ENCODE measurements around the gene KRAS. TPM values are rescaled to one million over a fixed set of nuclear protein-coding genes. Genes with fewer than 3 reads are reported as not detected.

Gene KRAS
- polyA plus RNA-seq, 4 donors, result 11.3 to 39.2 (median 14.6) TPM

DNA sequence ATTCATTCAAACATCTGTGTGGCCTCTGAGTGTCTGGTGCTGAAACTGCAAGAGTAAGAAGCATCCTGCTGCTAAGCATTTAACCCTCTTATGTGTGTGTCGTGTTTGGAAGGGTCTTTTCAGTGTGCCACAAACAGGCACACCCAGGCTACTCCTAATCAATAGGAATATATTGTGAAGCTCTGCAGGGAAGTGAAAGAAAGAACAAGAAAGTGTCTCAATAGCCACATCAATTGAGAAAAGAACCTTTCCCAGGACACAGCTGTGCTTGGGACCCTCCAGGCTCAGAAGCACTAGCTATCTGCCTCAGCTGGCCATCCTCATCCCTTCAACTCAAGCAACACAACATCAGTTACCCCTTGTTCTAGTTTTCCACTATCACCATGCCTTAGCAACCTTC lies 13.4 kb upstream of the KRAS start:
- DNase-seq (no peak), FAIRE-seq (no peak)
- no peaks in the 10 kb centered on the region for H3K27me3 ChIP-seq (ENCODE audit: control insufficient read depth in 3 of 3, insufficient read depth in 3 of 3, low read length in 3 of 3)
- no peak overlapping the region for H3K27ac ChIP-seq (ENCODE audit: low read depth in 1 of 3, low read length in 2 of 3)
- H3K36me3 ChIP-seq (ENCODE audit: control insufficient read depth in 3 of 3, insufficient read depth in 2 of 3, low read depth in 1 of 3, low read length in 3 of 3), result no peaks in the 10 kb centered on the region
- no peak overlapping the region for H3K4me3 ChIP-seq (ENCODE audit: low read depth in 1 of 3, low read length in 3 of 3)
- no peaks in the 10 kb centered on the region for H3K9me3 ChIP-seq (ENCODE audit: control insufficient read depth in 2 of 2, insufficient read depth in 1 of 2, low read depth in 1 of 2, low read length in 1 of 2)
- 0 to 32% (median 30%) methylated on average over 1 of the region's 1 CpG for WGBS, 3 donors
- no peaks in the 10 kb centered on the region for H3K4me1 ChIP-seq (ENCODE audit: control insufficient read depth in 3 of 3, insufficient read depth in 2 of 3, low read depth in 1 of 3, low read length in 2 of 3)

- H3K27ac ChIP-seq (ENCODE audit: low read depth in 1 of 3, low read length in 2 of 3), result no peak overlapping the region
- no peak for DNase-seq
- WGBS, 3 donors, result 87 to 95% (median 91%) methylated on average over 4 of the region's 4 CpGs
- H3K36me3 ChIP-seq (ENCODE audit: control insufficient read depth in 3 of 3, insufficient read depth in 2 of 3, low read depth in 1 of 3, low read length in 3 of 3), result no peaks in the 10 kb centered on the region
- no peaks in the 10 kb centered on the region for H3K27me3 ChIP-seq (ENCODE audit: control insufficient read depth in 3 of 3, insufficient read depth in 3 of 3, low read length in 3 of 3)
- no peaks in the 10 kb centered on the region for H3K4me1 ChIP-seq (ENCODE audit: control insufficient read depth in 3 of 3, insufficient read depth in 2 of 3, low read depth in 1 of 3, low read length in 2 of 3)
- H3K9me3 ChIP-seq (ENCODE audit: control insufficient read depth in 2 of 2, insufficient read depth in 1 of 2, low read depth in 1 of 2, low read length in 1 of 2), result no peaks in the 10 kb centered on the region
- no peak overlapping the region for H3K4me3 ChIP-seq (ENCODE audit: low read depth in 1 of 3, low read length in 3 of 3)
- FAIRE-seq, result no peak
Observed at GRCh38 chr12:25263594-25263993, 12.9 kb upstream of the KRAS start.

DNA sequence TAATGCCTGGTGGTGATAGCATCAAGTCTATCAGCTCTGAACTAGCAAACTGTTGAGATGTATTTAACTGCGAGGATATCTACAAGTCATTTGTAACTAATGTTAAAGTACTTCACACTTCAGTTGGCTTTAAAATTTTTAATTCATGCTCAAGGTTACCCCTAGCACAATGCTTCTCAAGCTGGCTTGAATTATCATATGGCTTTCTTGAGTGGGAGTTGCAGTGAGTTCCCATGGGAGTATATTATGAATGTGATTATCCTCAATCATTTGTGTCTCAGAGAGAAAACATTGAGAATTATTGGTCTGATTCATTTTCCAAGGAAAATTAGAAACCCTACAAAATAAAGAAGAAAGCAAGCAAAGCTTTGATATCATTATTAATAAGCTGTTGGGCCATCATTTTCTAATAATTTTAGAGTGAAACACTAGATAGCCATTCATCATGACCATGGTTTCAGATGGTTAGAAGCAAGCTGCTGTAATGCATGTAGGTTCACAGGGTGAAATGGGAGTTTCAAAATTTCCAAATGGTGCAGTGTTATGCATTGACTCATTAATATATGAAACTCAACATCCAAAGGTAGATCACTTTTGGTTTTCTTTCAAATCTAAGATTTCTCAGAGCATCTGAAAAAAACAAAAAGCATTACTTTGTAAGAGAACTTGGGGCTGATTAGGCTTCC lies 11.8 kb upstream of the KRAS start:
- DNase-seq, result no peak
- Histone ChIP-seq H3K9me3 (ENCODE audit: control insufficient read depth in 2 of 2, insufficient read depth in 1 of 2, low read depth in 1 of 2, low read length in 1 of 2) (no peaks in the 10 kb centered on the region), H3K4me1 (ENCODE audit: control insufficient read depth in 3 of 3, insufficient read depth in 2 of 3, low read depth in 1 of 3, low read length in 2 of 3) (no peaks in the 10 kb centered on the region), H3K27ac (ENCODE audit: low read depth in 1 of 3, low read length in 2 of 3) (no peak overlapping the region), H3K36me3 (ENCODE audit: control insufficient read depth in 3 of 3, insufficient read depth in 2 of 3, low read depth in 1 of 3, low read length in 3 of 3) (no peaks in the 10 kb centered on the region), H3K27me3 (ENCODE audit: control insufficient read depth in 3 of 3, insufficient read depth in 3 of 3, low read length in 3 of 3) (no peaks in the 10 kb centered on the region), H3K4me3 (ENCODE audit: low read depth in 1 of 3, low read length in 3 of 3) (no peak overlapping the region)
- no peak for FAIRE-seq
- WGBS, 3 donors, result 82 to 98% (median 86%) methylated on average over 1 of the region's 1 CpG

GRCh38 chr12:25257590-25258324 lies 7.0 kb upstream of the KRAS start:
- Histone ChIP-seq H3K27me3 (ENCODE audit: control insufficient read depth in 3 of 3, insufficient read depth in 3 of 3, low read length in 3 of 3) (no peaks in the 10 kb centered on the region), H3K4me1 (ENCODE audit: control insufficient read depth in 3 of 3, insufficient read depth in 2 of 3, low read depth in 1 of 3, low read length in 2 of 3) (peaks cover 0 to 26% (median 0%) of the 10 kb centered on the region in 3 donors), H3K36me3 (ENCODE audit: control insufficient read depth in 3 of 3, insufficient read depth in 2 of 3, low read depth in 1 of 3, low read length in 3 of 3) (no peaks in the 10 kb centered on the region), H3K9me3 (ENCODE audit: control insufficient read depth in 2 of 2, insufficient read depth in 1 of 2, low read depth in 1 of 2, low read length in 1 of 2) (no peaks in the 10 kb centered on the region), H3K4me3 (ENCODE audit: low read depth in 1 of 3, low read length in 3 of 3) (no peak overlapping the region), H3K27ac (ENCODE audit: low read depth in 1 of 3, low read length in 2 of 3) (no peak overlapping the region)
- no peak for FAIRE-seq
- WGBS, 3 donors, result 96 to 97% (median 96%) methylated on average over 5 of the region's 5 CpGs
- DNase-seq, result no peak

DNA sequence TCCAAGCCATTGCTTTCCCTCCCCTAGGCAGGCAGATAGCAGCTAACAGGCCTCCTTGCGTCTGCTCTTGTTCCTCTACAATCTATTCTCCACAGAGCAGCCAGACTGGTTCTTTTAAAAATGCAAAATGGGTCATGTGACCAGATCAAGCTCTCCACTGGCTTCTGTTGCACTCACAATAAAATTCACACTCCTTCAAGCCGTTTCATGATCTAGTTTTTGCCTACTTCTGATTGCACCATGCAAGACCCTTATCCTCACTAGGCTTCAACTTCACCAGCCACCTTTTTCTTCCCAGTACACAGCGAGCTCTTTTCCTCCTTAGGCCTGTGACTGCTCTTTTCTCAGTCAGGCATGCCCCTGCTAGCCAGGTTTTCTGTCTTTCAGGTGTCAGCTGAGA lies 6.1 kb upstream of the KRAS start:
- no peak for FAIRE-seq
- H3K27ac ChIP-seq (ENCODE audit: low read depth in 1 of 3, low read length in 2 of 3), result no peak overlapping the region
- no peak overlapping the region for H3K4me3 ChIP-seq (ENCODE audit: low read depth in 1 of 3, low read length in 3 of 3)
- DNase-seq, result no peak
- H3K4me1 ChIP-seq (ENCODE audit: control insufficient read depth in 3 of 3, insufficient read depth in 2 of 3, low read depth in 1 of 3, low read length in 2 of 3), result peaks cover 0 to 29% (median 1%) of the 10 kb centered on the region in 3 donors
- H3K27me3 ChIP-seq (ENCODE audit: control insufficient read depth in 3 of 3, insufficient read depth in 3 of 3, low read length in 3 of 3), result no peaks in the 10 kb centered on the region
- no peaks in the 10 kb centered on the region for H3K9me3 ChIP-seq (ENCODE audit: control insufficient read depth in 2 of 2, insufficient read depth in 1 of 2, low read depth in 1 of 2, low read length in 1 of 2)
- H3K36me3 ChIP-seq (ENCODE audit: control insufficient read depth in 3 of 3, insufficient read depth in 2 of 3, low read depth in 1 of 3, low read length in 3 of 3), result no peaks in the 10 kb centered on the region
- 59 to 75% (median 70%) methylated on average over 3 of the region's 3 CpGs for WGBS, 3 donors

- no peaks in the 10 kb centered on the region for H3K36me3 ChIP-seq (ENCODE audit: control insufficient read depth in 3 of 3, insufficient read depth in 2 of 3, low read depth in 1 of 3, low read length in 3 of 3)
- H3K4me1 ChIP-seq (ENCODE audit: control insufficient read depth in 3 of 3, insufficient read depth in 2 of 3, low read depth in 1 of 3, low read length in 2 of 3), result peaks cover 0 to 34% (median 5%) of the 10 kb centered on the region in 3 donors
- DNase-seq, result peak; percentile 20 to 44
- no peak for FAIRE-seq
- 29 to 72% (median 37%) methylated on average over 5 of the region's 5 CpGs for WGBS, 3 donors
- H3K9me3 ChIP-seq (ENCODE audit: control insufficient read depth in 2 of 2, insufficient read depth in 1 of 2, low read depth in 1 of 2, low read length in 1 of 2), result no peaks in the 10 kb centered on the region
- H3K27me3 ChIP-seq (ENCODE audit: control insufficient read depth in 3 of 3, insufficient read depth in 3 of 3, low read length in 3 of 3), result no peaks in the 10 kb centered on the region
- H3K27ac ChIP-seq (ENCODE audit: low read depth in 1 of 3, low read length in 2 of 3), result no peak overlapping the region
- H3K4me3 ChIP-seq (ENCODE audit: low read depth in 1 of 3, low read length in 3 of 3), result no peak overlapping the region
Observed at GRCh38 chr12:25256005-25256404, 5.3 kb upstream of the KRAS start.

DNA sequence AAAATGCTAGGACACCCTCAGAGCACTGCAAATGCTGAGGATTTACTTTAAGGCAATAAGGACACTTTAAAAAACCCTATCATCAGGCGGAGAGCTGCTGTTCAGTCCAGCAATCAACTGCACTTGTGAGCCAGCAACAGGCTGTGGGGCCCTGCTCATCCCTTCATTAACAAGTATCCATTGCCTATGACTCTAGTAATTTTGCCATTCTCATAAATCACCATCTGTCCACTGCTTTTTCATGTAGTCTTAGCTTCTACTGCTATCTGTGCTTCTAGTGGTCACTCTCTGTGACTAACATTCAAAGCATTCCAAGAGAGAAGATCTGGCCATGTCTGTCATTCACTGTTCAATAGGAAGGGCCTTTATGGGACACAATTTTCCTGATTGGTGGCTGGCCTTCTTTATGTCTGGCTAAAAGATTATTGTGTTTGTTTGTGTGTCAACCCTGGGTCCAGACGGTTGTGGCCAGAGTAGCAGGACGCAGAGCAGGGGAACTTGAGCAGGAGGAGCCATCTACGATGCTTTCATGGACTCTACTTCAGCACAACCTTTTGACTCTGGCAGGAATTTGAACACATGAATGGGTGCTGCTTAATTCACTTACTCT lies 3.6 kb upstream of the KRAS start:
- Histone ChIP-seq H3K4me1 (ENCODE audit: control insufficient read depth in 3 of 3, insufficient read depth in 2 of 3, low read depth in 1 of 3, low read length in 2 of 3) (peaks cover 0 to 39% (median 5%) of the 10 kb centered on the region in 3 donors), H3K27me3 (ENCODE audit: control insufficient read depth in 3 of 3, insufficient read depth in 3 of 3, low read length in 3 of 3) (no peaks in the 10 kb centered on the region), H3K4me3 (ENCODE audit: low read depth in 1 of 3, low read length in 3 of 3) (no peak overlapping the region), H3K27ac (ENCODE audit: low read depth in 1 of 3, low read length in 2 of 3) (no peak overlapping the region), H3K36me3 (ENCODE audit: control insufficient read depth in 3 of 3, insufficient read depth in 2 of 3, low read depth in 1 of 3, low read length in 3 of 3) (no peaks in the 10 kb centered on the region), H3K9me3 (ENCODE audit: control insufficient read depth in 2 of 2, insufficient read depth in 1 of 2, low read depth in 1 of 2, low read length in 1 of 2) (no peaks in the 10 kb centered on the region)
- FAIRE-seq (no peak), DNase-seq (peak in 1 of 2 donors; percentile 19)
- 83 to 86% (median 85%) methylated on average over 4 of the region's 4 CpGs for WGBS, 3 donors

DNA sequence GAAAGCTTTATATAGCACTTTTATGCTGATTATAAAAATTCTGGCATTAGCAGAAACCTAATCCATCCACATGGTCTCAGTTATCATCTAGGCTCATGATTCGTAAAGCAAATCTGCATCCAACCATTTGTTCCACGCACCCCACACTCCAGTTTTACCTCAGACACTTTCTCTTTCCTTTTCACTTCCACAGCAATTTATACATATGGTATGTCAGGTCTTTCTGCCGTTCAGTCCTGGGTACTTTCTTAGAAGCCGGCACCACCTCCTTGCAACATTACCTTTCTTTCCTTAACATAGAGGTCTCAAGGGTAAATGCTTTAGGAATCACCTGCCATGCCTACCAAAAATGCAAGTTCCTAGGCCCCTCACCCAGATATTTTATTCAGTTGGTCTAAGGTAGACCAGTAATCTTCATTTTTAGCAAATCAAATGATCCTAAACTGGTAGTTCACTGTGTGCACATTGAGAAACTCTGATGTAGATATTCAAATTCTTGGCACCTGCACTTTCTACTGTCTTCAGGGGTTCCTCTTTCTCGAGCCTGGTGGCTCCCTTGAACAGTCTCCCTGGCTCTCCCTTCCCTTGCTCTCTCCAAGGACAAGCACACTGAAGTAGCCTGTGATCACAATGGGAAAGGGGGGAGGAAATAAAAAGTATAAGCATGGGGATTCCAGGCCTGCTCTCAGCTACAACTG lies 2.8 kb upstream of the KRAS start:
- peaks cover 0 to 3% (median 0%) of the 10 kb centered on the region in 3 donors for H3K36me3 ChIP-seq (ENCODE audit: control insufficient read depth in 3 of 3, insufficient read depth in 2 of 3, low read depth in 1 of 3, low read length in 3 of 3)
- H3K27me3 ChIP-seq (ENCODE audit: control insufficient read depth in 3 of 3, insufficient read depth in 3 of 3, low read length in 3 of 3), result no peaks in the 10 kb centered on the region
- peak overlapping the region in 1 of 3 donors; percentile 27 for H3K27ac ChIP-seq (ENCODE audit: low read depth in 1 of 3, low read length in 2 of 3)
- FAIRE-seq (no peak), DNase-seq (no peak)
- no peak overlapping the region for H3K4me3 ChIP-seq (ENCODE audit: low read depth in 1 of 3, low read length in 3 of 3)
- 56 to 71% (median 67%) methylated on average over 5 of the region's 5 CpGs for WGBS, 3 donors
- H3K9me3 ChIP-seq (ENCODE audit: control insufficient read depth in 2 of 2, insufficient read depth in 1 of 2, low read depth in 1 of 2, low read length in 1 of 2), result no peaks in the 10 kb centered on the region
- H3K4me1 ChIP-seq (ENCODE audit: control insufficient read depth in 3 of 3, insufficient read depth in 2 of 3, low read depth in 1 of 3, low read length in 2 of 3), result peaks cover 0 to 42% (median 5%) of the 10 kb centered on the region in 3 donors
